ENCODE data around the gene AZIN2. TPM values are rescaled to one million over a fixed set of nuclear protein-coding genes. Genes with fewer than 3 reads are reported as not detected.

The AZIN2 gene
- total RNA-seq: 1.7 TPM
- 4.2 TPM for polyA plus RNA-seq
- long read RNA-seq, donor 1: 0 reads
- long read RNA-seq, donor 2: 0 reads
- long read RNA-seq, donor 3: 0 reads
- long read RNA-seq, donor 4: 0 reads
- long read RNA-seq, donor 5: 0 reads
- long read RNA-seq, donor 6: 0 reads
- long read RNA-seq, donor 7: 0 reads
- long read RNA-seq, donor 8: 0 reads
- long read RNA-seq, donor 9: 0 reads
- long read RNA-seq, donor 10: 0 reads

GRCh38 chr1:33080885-33081553 lies at the start of gene AZIN2:
Gene AZIN2 (plus strand): TSS chr1:33081153. CDS start chr1:33082250, 1,097 bp downstream.
- Histone ChIP-seq H3K9me3 (ENCODE audit: control insufficient read depth in 2 of 2, insufficient read depth in 1 of 2, low read length in 1 of 2) (no peaks in the 10 kb centered on the region), H3K4me3 (ENCODE audit: low read length in 2 of 2) (peak within 1 kb of the TSS; percentile 51 to 58), H3K36me3 (ENCODE audit: control insufficient read depth in 2 of 2, insufficient read depth in 2 of 2, low read length in 1 of 2) (no peaks in the 10 kb centered on the region), H3K27ac (ENCODE audit: low read depth in 1 of 2, low read length in 1 of 2) (peak within 1 kb of the TSS in 1 of 2 donors; percentile 26), H3K27me3 (ENCODE audit: control insufficient read depth in 2 of 2, insufficient read depth in 1 of 2, low read length in 1 of 2) (peaks cover 19 to 52% of the 10 kb centered on the region in 2 donors), H3K4me1 (ENCODE audit: control insufficient read depth in 2 of 2, insufficient read depth in 2 of 2, low read length in 2 of 2) (peaks cover 9 to 15% of the 10 kb centered on the region in 2 donors)
- DNase-seq (ENCODE audit: low read depth in 6 of 9, low spot score in 9 of 9): peak; percentile 87 to 97 (median 91)
- under 1% methylated on average over 52 of the region's 52 CpGs for WGBS

GRCh38 chr1:33031506-33031905 lies 49.4 kb upstream of the AZIN2 start:
- DNase-seq (ENCODE audit: low read depth in 6 of 9, low spot score in 9 of 9): no peak
- Histone ChIP-seq H3K9me3 (ENCODE audit: control insufficient read depth in 2 of 2, insufficient read depth in 1 of 2, low read length in 1 of 2) (no peaks in the 10 kb centered on the region), H3K4me1 (ENCODE audit: control insufficient read depth in 2 of 2, insufficient read depth in 2 of 2, low read length in 2 of 2) (peaks cover 12 to 14% of the 10 kb centered on the region in 2 donors), H3K27me3 (ENCODE audit: control insufficient read depth in 2 of 2, insufficient read depth in 1 of 2, low read length in 1 of 2) (no peaks in the 10 kb centered on the region), H3K36me3 (ENCODE audit: control insufficient read depth in 2 of 2, insufficient read depth in 2 of 2, low read length in 1 of 2) (peaks cover 0 to 23% of the 10 kb centered on the region in 2 donors), H3K27ac (ENCODE audit: low read depth in 1 of 2, low read length in 1 of 2) (no peak overlapping the region), H3K4me3 (ENCODE audit: low read length in 2 of 2) (no peak overlapping the region)
- WGBS: 96% methylated on average over 4 of the region's 4 CpGs

GRCh38 chr1:33032126-33032869 lies 48.7 kb upstream of the AZIN2 start:
- peaks cover 0 to 20% of the 10 kb centered on the region in 2 donors for H3K36me3 ChIP-seq (ENCODE audit: control insufficient read depth in 2 of 2, insufficient read depth in 2 of 2, low read length in 1 of 2)
- H3K9me3 ChIP-seq (ENCODE audit: control insufficient read depth in 2 of 2, insufficient read depth in 1 of 2, low read length in 1 of 2): peaks cover 0 to 1% of the 10 kb centered on the region in 2 donors
- 80% methylated on average over 6 of the region's 6 CpGs for WGBS
- H3K4me3 ChIP-seq (ENCODE audit: low read length in 2 of 2): no peak overlapping the region
- H3K4me1 ChIP-seq (ENCODE audit: control insufficient read depth in 2 of 2, insufficient read depth in 2 of 2, low read length in 2 of 2): peaks cover 12 to 14% of the 10 kb centered on the region in 2 donors
- no peak overlapping the region for H3K27ac ChIP-seq (ENCODE audit: low read depth in 1 of 2, low read length in 1 of 2)
- DNase-seq (ENCODE audit: low read depth in 6 of 9, low spot score in 9 of 9): no peak
- no peaks in the 10 kb centered on the region for H3K27me3 ChIP-seq (ENCODE audit: control insufficient read depth in 2 of 2, insufficient read depth in 1 of 2, low read length in 1 of 2)

- peak overlapping the region; percentile 84 to 95 for H3K4me3 ChIP-seq (ENCODE audit: low read length in 2 of 2)
- peaks cover 0 to 7% of the 10 kb centered on the region in 2 donors for H3K36me3 ChIP-seq (ENCODE audit: control insufficient read depth in 2 of 2, insufficient read depth in 2 of 2, low read length in 1 of 2)
- peaks cover 14 to 16% of the 10 kb centered on the region in 2 donors for H3K4me1 ChIP-seq (ENCODE audit: control insufficient read depth in 2 of 2, insufficient read depth in 2 of 2, low read length in 2 of 2)
- peaks cover 0 to 3% of the 10 kb centered on the region in 2 donors for H3K9me3 ChIP-seq (ENCODE audit: control insufficient read depth in 2 of 2, insufficient read depth in 1 of 2, low read length in 1 of 2)
- peak in 1 of 9 donors; percentile 24 for DNase-seq (ENCODE audit: low read depth in 6 of 9, low spot score in 9 of 9)
- 15% methylated on average over 5 of the region's 5 CpGs for WGBS
- peak overlapping the region in 1 of 2 donors; percentile 50 for H3K27ac ChIP-seq (ENCODE audit: low read depth in 1 of 2, low read length in 1 of 2)
- no peaks in the 10 kb centered on the region for H3K27me3 ChIP-seq (ENCODE audit: control insufficient read depth in 2 of 2, insufficient read depth in 1 of 2, low read length in 1 of 2)
These were observed 44.9 kb upstream of the AZIN2 start for GRCh38 chr1:33036051-33036525.

GRCh38 chr1:33036526-33037503 lies 44.1 kb upstream of the AZIN2 start, which contains the start of gene AK2:
Gene AK2 (minus strand): TSS chr1:33036883. CDS start chr1:33036828, 55 bp downstream.
- H3K4me3 ChIP-seq (ENCODE audit: low read length in 2 of 2): peak within 1 kb of the TSS; percentile 84 to 95
- peak; percentile 71 to 95 (median 85) for DNase-seq (ENCODE audit: low read depth in 6 of 9, low spot score in 9 of 9)
- H3K4me1 ChIP-seq (ENCODE audit: control insufficient read depth in 2 of 2, insufficient read depth in 2 of 2, low read length in 2 of 2): peaks cover 14 to 16% of the 10 kb centered on the region in 2 donors
- H3K27me3 ChIP-seq (ENCODE audit: control insufficient read depth in 2 of 2, insufficient read depth in 1 of 2, low read length in 1 of 2): no peaks in the 10 kb centered on the region
- WGBS: 9% methylated on average over 59 of the region's 59 CpGs
- H3K36me3 ChIP-seq (ENCODE audit: control insufficient read depth in 2 of 2, insufficient read depth in 2 of 2, low read length in 1 of 2): peaks cover 0 to 2% of the 10 kb centered on the region in 2 donors
- peak within 1 kb of the TSS; percentile 25 to 50 for H3K27ac ChIP-seq (ENCODE audit: low read depth in 1 of 2, low read length in 1 of 2)
- peaks cover 0 to 3% of the 10 kb centered on the region in 2 donors for H3K9me3 ChIP-seq (ENCODE audit: control insufficient read depth in 2 of 2, insufficient read depth in 1 of 2, low read length in 1 of 2)

GRCh38 chr1:33039840-33040239 lies 41.1 kb upstream of the AZIN2 start:
- peak in 1 of 9 donors; percentile 15 for DNase-seq (ENCODE audit: low read depth in 6 of 9, low spot score in 9 of 9)
- Histone ChIP-seq H3K27ac (ENCODE audit: low read depth in 1 of 2, low read length in 1 of 2) (no peak overlapping the region), H3K36me3 (ENCODE audit: control insufficient read depth in 2 of 2, insufficient read depth in 2 of 2, low read length in 1 of 2) (no peaks in the 10 kb centered on the region), H3K9me3 (ENCODE audit: control insufficient read depth in 2 of 2, insufficient read depth in 1 of 2, low read length in 1 of 2) (peaks cover 0 to 3% of the 10 kb centered on the region in 2 donors), H3K4me1 (ENCODE audit: control insufficient read depth in 2 of 2, insufficient read depth in 2 of 2, low read length in 2 of 2) (peaks cover 14 to 16% of the 10 kb centered on the region in 2 donors), H3K4me3 (ENCODE audit: low read length in 2 of 2) (no peak overlapping the region), H3K27me3 (ENCODE audit: control insufficient read depth in 2 of 2, insufficient read depth in 1 of 2, low read length in 1 of 2) (no peaks in the 10 kb centered on the region)
- WGBS: 48% methylated on average over 8 of the region's 8 CpGs

GRCh38 chr1:33041026-33041425 lies 39.9 kb upstream of the AZIN2 start:
- H3K27ac ChIP-seq (ENCODE audit: low read depth in 1 of 2, low read length in 1 of 2): no peak overlapping the region
- H3K27me3 ChIP-seq (ENCODE audit: control insufficient read depth in 2 of 2, insufficient read depth in 1 of 2, low read length in 1 of 2): no peaks in the 10 kb centered on the region
- 93% methylated on average over 1 of the region's 1 CpG for WGBS
- no peaks in the 10 kb centered on the region for H3K36me3 ChIP-seq (ENCODE audit: control insufficient read depth in 2 of 2, insufficient read depth in 2 of 2, low read length in 1 of 2)
- peaks cover 0 to 3% of the 10 kb centered on the region in 2 donors for H3K9me3 ChIP-seq (ENCODE audit: control insufficient read depth in 2 of 2, insufficient read depth in 1 of 2, low read length in 1 of 2)
- H3K4me3 ChIP-seq (ENCODE audit: low read length in 2 of 2): no peak overlapping the region
- DNase-seq (ENCODE audit: low read depth in 6 of 9, low spot score in 9 of 9): no peak
- H3K4me1 ChIP-seq (ENCODE audit: control insufficient read depth in 2 of 2, insufficient read depth in 2 of 2, low read length in 2 of 2): peaks cover 3 to 8% of the 10 kb centered on the region in 2 donors

GRCh38 chr1:33042831-33043230 lies 38.1 kb upstream of the AZIN2 start:
- no peaks in the 10 kb centered on the region for H3K36me3 ChIP-seq (ENCODE audit: control insufficient read depth in 2 of 2, insufficient read depth in 2 of 2, low read length in 1 of 2)
- H3K27ac ChIP-seq (ENCODE audit: low read depth in 1 of 2, low read length in 1 of 2): no peak overlapping the region
- H3K27me3 ChIP-seq (ENCODE audit: control insufficient read depth in 2 of 2, insufficient read depth in 1 of 2, low read length in 1 of 2): no peaks in the 10 kb centered on the region
- no peak for DNase-seq (ENCODE audit: low read depth in 6 of 9, low spot score in 9 of 9)
- H3K9me3 ChIP-seq (ENCODE audit: control insufficient read depth in 2 of 2, insufficient read depth in 1 of 2, low read length in 1 of 2): no peaks in the 10 kb centered on the region
- WGBS: 100% methylated on average over 1 of the region's 1 CpG
- peaks cover 0 to 4% of the 10 kb centered on the region in 2 donors for H3K4me1 ChIP-seq (ENCODE audit: control insufficient read depth in 2 of 2, insufficient read depth in 2 of 2, low read length in 2 of 2)
- no peak overlapping the region for H3K4me3 ChIP-seq (ENCODE audit: low read length in 2 of 2)
